Stromal cell of bone marrow (primary cell): ENCODE results near the gene GJD2.

Source experiments
- DNase-seq: peaks from one replicate; pipeline ENCODE4 v3.0.0-alpha.2; 2012; ENCODE audit warnings: low read depth

The GJD2 gene

GRCh38 chr15:34754674-34755418, at the start of gene GJD2:
Gene GJD2 (minus strand): TSS chr15:34754998. CDS start chr15:34754488, 510 bp downstream.
- no peak for DNase-seq

GRCh38 chr15:34804113-34804512, 49.3 kb upstream of the GJD2 start:
- no peak for DNase-seq

GRCh38 chr15:34802803-34803750, 48.3 kb upstream of the GJD2 start:
- no peak for DNase-seq

- DNase-seq, result no peak
These were observed 47.6 kb upstream of the GJD2 start for GRCh38 chr15:34802371-34802770.

- DNase-seq, result no peak
These were observed 44.6 kb upstream of the GJD2 start for GRCh38 chr15:34799149-34800101.

GRCh38 chr15:34796847-34797435, 42.1 kb upstream of the GJD2 start:
- no peak for DNase-seq

- peak; percentile 25 for DNase-seq
These were observed 40.7 kb upstream of the GJD2 start, which contains the start of gene ACTC1 for GRCh38 chr15:34795267-34796081. Gene ACTC1 (minus strand): TSS chr15:34795549. CDS start chr15:34794808, 741 bp downstream.

GRCh38 chr15:34794590-34795206, 39.9 kb upstream of the GJD2 start:
- no peak for DNase-seq

- no peak for DNase-seq
These were observed 39.1 kb upstream of the GJD2 start for GRCh38 chr15:34793901-34794300.

GRCh38 chr15:34793071-34793470, 38.3 kb upstream of the GJD2 start:
- no peak for DNase-seq

- no peak for DNase-seq
These were observed 36.9 kb upstream of the GJD2 start for GRCh38 chr15:34791701-34792100.

GRCh38 chr15:34790121-34790520, 35.3 kb upstream of the GJD2 start:
- no peak for DNase-seq

GRCh38 chr15:34789326-34789725, 34.5 kb upstream of the GJD2 start:
- no peak for DNase-seq

- no peak for DNase-seq
These were observed 31.4 kb upstream of the GJD2 start for GRCh38 chr15:34786206-34786605.

GRCh38 chr15:34783991-34784390, 29.2 kb upstream of the GJD2 start:
- no peak for DNase-seq

GRCh38 chr15:34783431-34783830, 28.6 kb upstream of the GJD2 start:
- no peak for DNase-seq

- no peak for DNase-seq
These were observed 28.1 kb upstream of the GJD2 start for GRCh38 chr15:34782901-34783300.

- DNase-seq, result no peak
These were observed 25.9 kb upstream of the GJD2 start for GRCh38 chr15:34780725-34781124.

- DNase-seq, result no peak
These were observed 21.9 kb upstream of the GJD2 start for GRCh38 chr15:34776606-34777105.

GRCh38 chr15:34773917-34774316, 19.1 kb upstream of the GJD2 start:
- DNase-seq, result no peak
